ENCODE measurements around the gene EMP3. TPM values are rescaled to one million over a fixed set of nuclear protein-coding genes. Genes with fewer than 3 reads are reported as not detected.
A peak's percentile ranks its signal among the peaks of the same experiment; 100 is the strongest.

The EMP3 gene
- total and polyA plus RNA-seq, 9 of the 15 experiments (the other 6 are each of a cell fraction or from before 2014, with no cell fraction given) = 123 to 386 (median 296) TPM

GRCh38 chr19:48325265-48325910 lies at the start of gene EMP3 (continued):
- TF ChIP-seq MCM3 (IDR thresholded peaks at IDR 0.05) (no peak), JUND (IDR thresholded peaks at IDR 0.05; ENCODE audit: borderline replicate concordance, low read depth, low read length) (peak; percentile 62), JUND (tag; IDR thresholded peaks at IDR 0.05; ENCODE audit: borderline replicate concordance, low read depth, low read length) (no peak; the same call in 2 of the 3 replicates), ZNF592 (IDR thresholded peaks at IDR 0.05) (no peak), SLC30A9 (CRISPR knock-in tag; IDR thresholded peaks at IDR 0.05) (no peak), MGA (IDR thresholded peaks at IDR 0.05) (no peak), TEAD1 (CRISPR knock-in tag; IDR thresholded peaks at IDR 0.05) (no peak), MAX (CRISPR knock-in tag; IDR thresholded peaks at IDR 0.05) (no peak), GABPB1 (CRISPR knock-in tag; IDR thresholded peaks at IDR 0.05) (no peak; the same call in 1 of the 2 replicates), ZNF133 (CRISPR knock-in tag; IDR thresholded peaks at IDR 0.05) (no peak)

All from K562 (cell line).